Kidney tubule cell (primary cell): ENCODE measurements around the gene C2CD4D.

Source experiments
- DNase-seq: peaks from one replicate; pipeline ENCODE4 v3.0.0-alpha.2; 2018; ENCODE audit warnings: low spot score

The C2CD4D gene

DNA sequence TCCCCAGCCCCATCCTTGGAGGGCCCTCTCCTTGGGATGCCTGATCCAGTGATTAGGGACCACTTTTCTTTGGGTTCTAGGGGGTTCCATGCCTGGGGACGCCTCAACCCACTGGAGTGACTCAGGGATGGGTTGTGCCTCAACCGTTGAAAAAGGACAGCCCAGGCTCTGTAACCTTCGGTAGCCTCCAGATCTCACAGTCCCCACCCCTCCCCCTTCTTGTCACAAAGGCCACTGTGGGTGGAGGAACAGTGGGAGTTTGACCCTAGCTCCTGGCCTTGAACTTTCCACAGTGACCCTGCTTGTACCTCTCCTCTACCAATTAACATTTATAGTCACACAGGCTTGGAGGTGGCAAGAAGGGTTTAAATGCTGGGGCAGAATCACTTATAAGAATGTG is 5.4 kb downstream of the C2CD4D start:
- no peak for DNase-seq

- DNase-seq = no peak
Measured at GRCh38 chr1:151833172-151833900, 6.3 kb downstream of the C2CD4D start.

GRCh38 chr1:151832318-151832980 is 7.2 kb downstream of the C2CD4D start:
- peak; percentile 81 for DNase-seq

GRCh38 chr1:151831605-151832004 is 8.0 kb downstream of the C2CD4D start, which contains the start of gene RORC:
Gene RORC (minus strand): TSS chr1:151831802. CDS start chr1:151831764, 38 bp downstream.
- peak; percentile 30 for DNase-seq

DNA sequence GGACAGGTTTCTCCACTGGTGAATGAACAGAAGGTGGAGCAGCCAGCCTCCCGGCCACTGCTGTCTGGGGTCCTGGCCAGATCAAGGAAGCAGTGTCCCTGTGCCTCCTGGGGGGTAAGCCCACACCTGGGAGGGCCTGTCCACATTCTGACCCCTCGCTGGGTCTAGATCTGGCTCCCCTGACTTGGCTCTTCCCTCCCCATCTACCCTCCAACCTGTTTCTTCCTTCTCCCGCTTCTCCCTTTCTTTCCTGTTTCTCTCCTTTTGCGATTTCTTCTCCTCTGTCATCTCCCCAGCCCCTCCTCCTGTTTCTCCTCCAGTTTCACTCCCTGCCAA is 8.4 kb downstream of the C2CD4D start:
- DNase-seq = no peak

GRCh38 chr1:151830055-151830454 is 9.6 kb downstream of the C2CD4D start:
- DNase-seq = no peak

- DNase-seq = no peak
Measured at GRCh38 chr1:151829352-151830046, 10.1 kb downstream of the C2CD4D start.

GRCh38 chr1:151828921-151829320 is 10.7 kb downstream of the C2CD4D start:
- DNase-seq = peak; percentile 42

DNA sequence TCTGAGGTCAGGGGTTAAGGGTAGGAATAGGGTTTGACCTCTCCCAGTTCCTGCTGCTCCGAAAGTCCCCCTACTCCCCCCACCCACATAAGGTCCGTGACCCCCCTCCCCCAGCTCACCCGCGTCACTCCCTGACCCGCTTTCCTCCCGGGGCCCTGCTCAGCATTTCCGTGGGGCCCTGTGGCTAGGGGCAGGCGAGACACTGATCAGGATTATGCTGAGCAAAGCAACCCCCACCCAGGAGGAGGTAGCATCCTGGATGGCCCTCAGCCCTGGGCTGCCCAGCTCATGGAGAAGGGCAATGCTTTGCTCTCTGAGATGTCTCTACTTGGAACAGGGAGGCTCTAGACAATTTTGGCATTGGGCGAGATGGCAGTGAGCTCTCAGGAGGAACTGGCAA is 11.8 kb downstream of the C2CD4D start:
- DNase-seq = no peak

- no peak for DNase-seq
Measured at GRCh38 chr1:151825751-151826660, 13.6 kb downstream of the C2CD4D start.

- DNase-seq = no peak
Measured at GRCh38 chr1:151825204-151825603, 14.4 kb downstream of the C2CD4D start.

- DNase-seq = no peak
Measured at GRCh38 chr1:151823175-151823574, 16.4 kb downstream of the C2CD4D start.

GRCh38 chr1:151822404-151822803 is 17.2 kb downstream of the C2CD4D start:
- DNase-seq = no peak

GRCh38 chr1:151820940-151821339 is 18.7 kb downstream of the C2CD4D start:
- DNase-seq = no peak

GRCh38 chr1:151819976-151820623 is 19.5 kb downstream of the C2CD4D start:
- DNase-seq = peak; percentile 50

- DNase-seq = no peak
Measured at GRCh38 chr1:151819227-151819835, 20.3 kb downstream of the C2CD4D start.

GRCh38 chr1:151817353-151817730 is 22.3 kb downstream of the C2CD4D start:
- no peak for DNase-seq

- DNase-seq = no peak
Measured at GRCh38 chr1:151816548-151817352, 22.9 kb downstream of the C2CD4D start.

DNA sequence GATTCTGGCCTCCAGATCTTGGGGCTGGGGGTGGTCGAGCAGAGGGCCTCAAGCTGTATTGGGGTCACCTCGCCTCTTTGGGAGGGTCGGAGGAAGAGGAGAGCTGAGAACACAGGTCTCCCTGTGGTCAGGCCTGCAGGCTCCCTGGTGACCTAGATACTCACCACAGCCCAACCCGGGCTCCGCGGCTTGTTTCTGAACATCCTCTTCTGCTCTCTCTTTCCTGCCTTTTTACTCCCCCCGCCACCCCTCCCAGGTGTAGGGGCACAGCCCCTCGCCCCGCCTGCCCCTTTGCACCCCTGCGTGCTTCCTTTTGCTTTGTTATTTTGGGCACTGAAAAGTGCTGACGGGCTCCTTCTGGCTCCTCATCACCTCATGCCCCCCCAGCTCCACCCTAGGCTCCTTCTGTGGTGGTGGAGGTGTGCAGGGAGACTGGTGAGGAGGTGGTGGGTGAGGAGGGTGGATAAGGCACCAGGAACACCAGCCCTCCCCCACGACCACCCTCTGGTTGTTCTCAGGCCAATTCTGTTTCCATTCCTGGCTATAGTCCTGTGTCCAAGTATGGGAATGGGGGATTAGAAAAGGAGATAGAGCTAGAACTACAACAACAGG is 23.8 kb downstream of the C2CD4D start:
- DNase-seq = no peak
